Measurements from ENCODE around the gene CYB561. TPM values are rescaled to one million over a fixed set of nuclear protein-coding genes. Genes with fewer than 3 reads are reported as not detected.

The CYB561 gene
- total and polyA plus RNA-seq, 10 of the 15 experiments (the other 5 are each of a cell fraction or from before 2014, with no cell fraction given) = 0.52 to 6.9 (median 2.5) TPM

- TF ChIP-seq MYC (IDR thresholded peaks at IDR 0.05; ENCODE audit: insufficient read depth, insufficient read length, insufficient replicate concordance, low read length, severe bottlenecking) (no peak), HDAC2 (IDR thresholded peaks at IDR 0.05) (no peak)
Measured at GRCh38 chr17:63489291-63489690, 43.2 kb upstream of the CYB561 start (continued).

- no peak overlapping the region for H3K4me2 ChIP-seq (ENCODE audit: control insufficient read depth, insufficient read depth)
- no peak overlapping the region for H3K4me3 ChIP-seq
- no peak overlapping the region for H3K27ac ChIP-seq (ENCODE audit: control insufficient read depth, insufficient read depth)
- no peaks in the 10 kb centered on the region for H3K4me1 ChIP-seq (ENCODE audit: control insufficient read depth, insufficient read depth, low read length)
- BruUV-seq (replicated peaks) = no TSS peak
- no peaks in the 10 kb centered on the region for H4K20me1 ChIP-seq (ENCODE audit: control insufficient read depth, insufficient read depth)
- RAD21 ChIA-PET (ENCODE audit: unreplicated experiment) = no interaction called here
- no peak for DNase-seq (ENCODE audit: low read depth, low spot score)
- H3K9ac ChIP-seq (ENCODE audit: control insufficient read depth, insufficient read depth, low read length) = no peak overlapping the region
- WGBS (ENCODE audit: insufficient coverage, insufficient replicate concordance, low lambda C conversion rate, missing lambda C conversion rate) = 63% methylated on average over 10 of the region's 10 CpGs
- H3K36me3 ChIP-seq (ENCODE audit: control insufficient read depth in 2 of 2, insufficient read depth in 2 of 2, low read length in 1 of 2) = no peaks in the 10 kb centered on the region
- H3K79me2 ChIP-seq (ENCODE audit: control insufficient read depth, insufficient read depth, low read length) = no peaks in the 10 kb centered on the region
- ATAC-seq = no peak
- no peak for TF ChIP-seq NR2C1 (IDR thresholded peaks at IDR 0.05)
- TF ChIP-seq SP1 (IDR thresholded peaks at IDR 0.05; ENCODE audit: low read depth, low read length) = no peak
- no peak for FAIRE-seq
- H3K9me3 ChIP-seq (replicated peaks; ENCODE audit: control insufficient read depth, insufficient read depth, low read length) = no peaks in the 10 kb centered on the region
- intact Hi-C loops (cut with micrococcal nuclease; ENCODE audit: unreplicated experiment) = no loop called here
- peaks cover 0 to 1% of the 10 kb centered on the region in 2 experiments; a peak in 3 of 4 replicates for H3K27me3 ChIP-seq (replicated peaks in 1 of 2; ENCODE audit: control insufficient read depth in 2 of 2, insufficient read depth in 2 of 2, low read length in 1 of 2)
- in situ Hi-C loops (cut with MboI) = no loop called here
- SMC1A ChIA-PET (ENCODE audit: uncharacterized antibody, unreplicated experiment) = no interaction called here
- CTCF ChIA-PET = no interaction called here
- POLR2A ChIA-PET = no interaction called here
- H2AFZ ChIP-seq (ENCODE audit: control insufficient read depth, low read depth, low read length) = no peak overlapping the region
Measured at GRCh38 chr17:63488851-63489250, 42.7 kb upstream of the CYB561 start.

- Histone ChIP-seq H3K9ac (ENCODE audit: control insufficient read depth, insufficient read depth, low read length) (no peak overlapping the region), H3K79me2 (ENCODE audit: control insufficient read depth, insufficient read depth, low read length) (no peaks in the 10 kb centered on the region), H2AFZ (ENCODE audit: control insufficient read depth, low read depth, low read length) (no peak overlapping the region), H4K20me1 (ENCODE audit: control insufficient read depth, insufficient read depth) (no peaks in the 10 kb centered on the region), H3K4me2 (ENCODE audit: control insufficient read depth, insufficient read depth) (no peak overlapping the region), H3K9me3 (replicated peaks; ENCODE audit: control insufficient read depth, insufficient read depth, low read length) (no peaks in the 10 kb centered on the region), H3K27me3 (replicated peaks in 1 of 2; ENCODE audit: control insufficient read depth in 2 of 2, insufficient read depth in 2 of 2, low read length in 1 of 2) (peaks cover 0 to 1% of the 10 kb centered on the region in 2 experiments; a peak in 2 of 4 replicates), H3K4me1 (ENCODE audit: control insufficient read depth, insufficient read depth, low read length) (no peaks in the 10 kb centered on the region), H3K27ac (ENCODE audit: control insufficient read depth, insufficient read depth) (no peak overlapping the region), H3K4me3 (no peak overlapping the region), H3K36me3 (ENCODE audit: control insufficient read depth in 2 of 2, insufficient read depth in 2 of 2, low read length in 1 of 2) (no peaks in the 10 kb centered on the region)
- FAIRE-seq (no peak), ATAC-seq (no peak), DNase-seq (ENCODE audit: low read depth, low spot score) (no peak)
- intact Hi-C loops (cut with micrococcal nuclease; ENCODE audit: unreplicated experiment) (no loop called here), in situ Hi-C loops (cut with MboI) (no loop called here)
- CTCF ChIA-PET = interaction anchor here (0.6 to 1.3 kb wide), 4 partner anchors 8 to 464 kb away, joined by 3 to 8 read pairs (median 4); no protein-coding TSS in a partner anchor
- POLR2A ChIA-PET = no interaction called here
- BruUV-seq (replicated peaks) = no TSS peak
- SMC1A ChIA-PET (ENCODE audit: uncharacterized antibody, unreplicated experiment) = interaction anchor here (1.0 to 1.8 kb wide), 3 partner anchors 9 to 25 kb away, joined by 3 to 5 read pairs (median 4); no protein-coding TSS in a partner anchor
- WGBS (ENCODE audit: insufficient coverage, insufficient replicate concordance, low lambda C conversion rate, missing lambda C conversion rate) = 45% methylated on average over 11 of the region's 11 CpGs
- RAD21 ChIA-PET (ENCODE audit: unreplicated experiment) = interaction anchor here (1.6 kb wide), 1 partner anchor 62 kb away, joined by 4 read pairs; no protein-coding TSS in a partner anchor
- TF ChIP-seq ZBTB40 (IDR thresholded peaks at IDR 0.05; ENCODE audit: borderline replicate concordance) = no peak
Measured at GRCh38 chr17:63487014-63487339, 40.9 kb upstream of the CYB561 start.

Data from GM12878 (cell line).